Uterus (tissue), 2 donors: ENCODE measurements around the gene HOXC5.

ENCODE experiments used
- POLR2A ChIP-seq, 2 donors: fragments of 450-650 bp; IDR thresholded peaks; one replicate each; pipeline ENCODE4 v1.6.1; 2016; ENCODE audit warnings: antibody characterized with exemption in 2 of 2, mild to moderate bottlenecking in 1 of 2, moderate library complexity in 1 of 2
- TF ChIP-seq, protein P1 (sequence below), 4 experiments: fragments of 200-600 bp in 2 of 4; fragments of 450-650 bp in 2 of 4; sonication (generic) in 2 of 4; IDR thresholded peaks; one replicate each; pipeline ENCODE4 v1.5.1; 2016 to 2019; ENCODE audit warnings: antibody characterized with exemption in 4 of 4, mild to moderate bottlenecking in 2 of 4, moderate library complexity in 1 of 4

GRCh38 chr12:54075409-54075808 lies 42.6 kb downstream of the HOXC5 start:
- TF ChIP-seq POLR2A (IDR thresholded peaks at IDR 0.05), result no peak
- TF ChIP-seq, protein P1, sequence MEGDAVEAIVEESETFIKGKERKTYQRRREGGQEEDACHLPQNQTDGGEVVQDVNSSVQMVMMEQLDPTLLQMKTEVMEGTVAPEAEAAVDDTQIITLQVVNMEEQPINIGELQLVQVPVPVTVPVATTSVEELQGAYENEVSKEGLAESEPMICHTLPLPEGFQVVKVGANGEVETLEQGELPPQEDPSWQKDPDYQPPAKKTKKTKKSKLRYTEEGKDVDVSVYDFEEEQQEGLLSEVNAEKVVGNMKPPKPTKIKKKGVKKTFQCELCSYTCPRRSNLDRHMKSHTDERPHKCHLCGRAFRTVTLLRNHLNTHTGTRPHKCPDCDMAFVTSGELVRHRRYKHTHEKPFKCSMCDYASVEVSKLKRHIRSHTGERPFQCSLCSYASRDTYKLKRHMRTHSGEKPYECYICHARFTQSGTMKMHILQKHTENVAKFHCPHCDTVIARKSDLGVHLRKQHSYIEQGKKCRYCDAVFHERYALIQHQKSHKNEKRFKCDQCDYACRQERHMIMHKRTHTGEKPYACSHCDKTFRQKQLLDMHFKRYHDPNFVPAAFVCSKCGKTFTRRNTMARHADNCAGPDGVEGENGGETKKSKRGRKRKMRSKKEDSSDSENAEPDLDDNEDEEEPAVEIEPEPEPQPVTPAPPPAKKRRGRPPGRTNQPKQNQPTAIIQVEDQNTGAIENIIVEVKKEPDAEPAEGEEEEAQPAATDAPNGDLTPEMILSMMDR (IDR thresholded peaks at IDR 0.05), result no peak
